Osteoblast (primary cell): ENCODE results near the gene ANKRA2. TPM values are rescaled to one million over a fixed set of nuclear protein-coding genes. Genes with fewer than 3 reads are reported as not detected.

ENCODE experiments used
- DNase-seq: peaks from one replicate; pipeline ENCODE4 v3.0.0; 2011; ENCODE audit warnings: low spot score, mixed read lengths; ENCODE audit not compliant: insufficient read length; ENCODE audit errors: missing footprints
- H2AFZ ChIP-seq: 2 replicates; pipeline ENCODE4 v1.6.0; 2011; ENCODE audit warnings: mild to moderate bottlenecking, low read length
- H3K27ac ChIP-seq: 2 replicates; pipeline ENCODE4 v1.5.1; 2011; ENCODE audit warnings: mild to moderate bottlenecking, low read depth, low read length, moderate library complexity
- H3K27me3 ChIP-seq: 2 replicates; pipeline ENCODE4 v1.6.0; 2012; ENCODE audit warnings: mild to moderate bottlenecking, control low read depth, inconsistent platforms, low read length, moderate library complexity; ENCODE audit not compliant: insufficient read depth
- H3K36me3 ChIP-seq: 2 replicates; pipeline ENCODE4 v1.5.1; 2011; ENCODE audit warnings: mild to moderate bottlenecking, low read length, control low read depth, moderate library complexity; ENCODE audit not compliant: insufficient read depth
- H3K4me1 ChIP-seq: 2 replicates; pipeline ENCODE4 v1.5.1; 2011; ENCODE audit warnings: mild to moderate bottlenecking, low read length, control low read depth, moderate library complexity; ENCODE audit not compliant: insufficient read depth
- H3K4me2 ChIP-seq: 2 replicates; pipeline ENCODE4 v1.6.0; 2011; ENCODE audit warnings: mild to moderate bottlenecking, low read length; ENCODE audit not compliant: insufficient read depth
- H3K4me3 ChIP-seq: fragments of 200-600 bp; sonication (generic); 3 replicates; pipeline ENCODE4 v1.5.1; 2012; ENCODE audit warnings: mild to moderate bottlenecking, low read length, inconsistent platforms; ENCODE audit not compliant: insufficient read depth
- H3K79me2 ChIP-seq: 2 replicates; pipeline ENCODE4 v1.6.0; 2012; ENCODE audit warnings: mild to moderate bottlenecking, low read length, control low read depth, inconsistent platforms; ENCODE audit not compliant: insufficient read depth
- H3K9me3 ChIP-seq: 2 replicates; pipeline ENCODE4 v1.5.1; 2011; ENCODE audit warnings: low read depth, low read length, control low read depth
- H4K20me1 ChIP-seq: 2 replicates; pipeline ENCODE4 v1.6.0; 2012; ENCODE audit warnings: mild to moderate bottlenecking, low read length, control low read depth; ENCODE audit not compliant: insufficient read depth
- CTCF ChIP-seq: IDR thresholded peaks from 2 replicates; pipeline ENCODE4 v1.5.1; 2011; ENCODE audit warnings: mild to moderate bottlenecking, low read depth, low read length, moderate library complexity; ENCODE audit errors: extremely low read depth
- total RNA-seq: library from RNA; depleted of rRNA; stranded (reverse); fragments of >200 nt; gene quantifications from 2 replicates; pipeline ENCODE4 v1.2.3, GENCODE V29; 2012

The ANKRA2 gene
- total RNA-seq, 1 donor, result 25.3 TPM

- Histone ChIP-seq H3K36me3 (no peaks in the 10 kb centered on the region), H4K20me1 (no peaks in the 10 kb centered on the region), H3K79me2 (no peaks in the 10 kb centered on the region), H3K4me3 (no peak overlapping the region), H3K4me2 (peak overlapping the region; percentile 1), H2AFZ (no peak overlapping the region), H3K9me3 (no peaks in the 10 kb centered on the region), H3K27me3 (no peaks in the 10 kb centered on the region), H3K4me1 (peaks cover 12% of the 10 kb centered on the region), H3K27ac (no peak overlapping the region)
- no peak for DNase-seq
- no peak for TF ChIP-seq CTCF
These were observed 40.8 kb upstream of the ANKRA2 start for GRCh38 chr5:73606206-73606753.

GRCh38 chr5:73605223-73606087 is 40.0 kb upstream of the ANKRA2 start:
- TF ChIP-seq CTCF, result no peak
- Histone ChIP-seq H3K4me3 (no peak overlapping the region), H3K27ac (no peak overlapping the region), H3K36me3 (no peaks in the 10 kb centered on the region), H3K79me2 (no peaks in the 10 kb centered on the region), H3K4me2 (peak overlapping the region; percentile 0), H3K4me1 (peaks cover 12% of the 10 kb centered on the region), H2AFZ (peak overlapping the region; percentile 2), H3K27me3 (no peaks in the 10 kb centered on the region), H4K20me1 (no peaks in the 10 kb centered on the region), H3K9me3 (no peaks in the 10 kb centered on the region)
- DNase-seq, result no peak

GRCh38 chr5:73603998-73604397 is 38.6 kb upstream of the ANKRA2 start:
- H3K4me2 ChIP-seq, result no peak overlapping the region
- DNase-seq, result no peak
- H3K36me3 ChIP-seq, result no peaks in the 10 kb centered on the region
- no peaks in the 10 kb centered on the region for H3K9me3 ChIP-seq
- no peak overlapping the region for H3K4me3 ChIP-seq
- no peak for TF ChIP-seq CTCF
- H3K27me3 ChIP-seq, result no peaks in the 10 kb centered on the region
- H4K20me1 ChIP-seq, result no peaks in the 10 kb centered on the region
- H3K79me2 ChIP-seq, result no peaks in the 10 kb centered on the region
- H3K27ac ChIP-seq, result no peak overlapping the region
- peaks cover 12% of the 10 kb centered on the region for H3K4me1 ChIP-seq
- H2AFZ ChIP-seq, result no peak overlapping the region

- H3K4me3 ChIP-seq, result no peak overlapping the region
- no peaks in the 10 kb centered on the region for H3K79me2 ChIP-seq
- H3K27ac ChIP-seq, result no peak overlapping the region
- TF ChIP-seq CTCF, result no peak
- H3K9me3 ChIP-seq, result no peaks in the 10 kb centered on the region
- no peaks in the 10 kb centered on the region for H3K4me1 ChIP-seq
- no peaks in the 10 kb centered on the region for H3K36me3 ChIP-seq
- H3K27me3 ChIP-seq, result no peaks in the 10 kb centered on the region
- H4K20me1 ChIP-seq, result no peaks in the 10 kb centered on the region
- no peak for DNase-seq
- no peak overlapping the region for H2AFZ ChIP-seq
- no peak overlapping the region for H3K4me2 ChIP-seq
These were observed 33.9 kb upstream of the ANKRA2 start for GRCh38 chr5:73599380-73599779.
